Measurements from ENCODE around the gene VAMP8.
"Not testable (repeated sequence)": the region's sequence is repeated elsewhere in the genome, so short reads cannot be mapped to it uniquely, and the experiment has no call there.

The VAMP8 gene

DNA sequence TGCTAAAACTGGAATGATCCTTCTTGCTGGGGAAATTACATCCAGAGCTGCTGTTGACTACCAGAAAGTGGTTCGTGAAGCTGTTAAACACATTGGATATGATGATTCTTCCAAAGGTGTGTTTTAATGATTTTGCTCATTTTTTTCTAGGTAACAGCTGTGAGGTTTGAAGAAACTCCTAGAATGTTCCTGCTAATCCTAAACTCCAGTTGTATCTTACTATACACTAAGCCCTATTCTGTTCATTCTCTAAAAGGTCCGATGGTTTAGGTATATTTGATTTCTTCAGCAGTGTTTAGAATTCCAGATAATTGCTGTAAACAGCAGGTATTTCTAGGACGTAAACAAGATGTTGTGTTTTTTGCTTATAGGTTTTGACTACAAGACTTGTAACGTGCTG, 36.1 kb upstream of the VAMP8 start:
- peaks cover 19% of the 10 kb centered on the region for H3K4me1 Mint-ChIP-seq
- peaks cover 23% of the 10 kb centered on the region for H3K36me3 Mint-ChIP-seq
- no peak overlapping the region for H3K27ac Mint-ChIP-seq

DNA sequence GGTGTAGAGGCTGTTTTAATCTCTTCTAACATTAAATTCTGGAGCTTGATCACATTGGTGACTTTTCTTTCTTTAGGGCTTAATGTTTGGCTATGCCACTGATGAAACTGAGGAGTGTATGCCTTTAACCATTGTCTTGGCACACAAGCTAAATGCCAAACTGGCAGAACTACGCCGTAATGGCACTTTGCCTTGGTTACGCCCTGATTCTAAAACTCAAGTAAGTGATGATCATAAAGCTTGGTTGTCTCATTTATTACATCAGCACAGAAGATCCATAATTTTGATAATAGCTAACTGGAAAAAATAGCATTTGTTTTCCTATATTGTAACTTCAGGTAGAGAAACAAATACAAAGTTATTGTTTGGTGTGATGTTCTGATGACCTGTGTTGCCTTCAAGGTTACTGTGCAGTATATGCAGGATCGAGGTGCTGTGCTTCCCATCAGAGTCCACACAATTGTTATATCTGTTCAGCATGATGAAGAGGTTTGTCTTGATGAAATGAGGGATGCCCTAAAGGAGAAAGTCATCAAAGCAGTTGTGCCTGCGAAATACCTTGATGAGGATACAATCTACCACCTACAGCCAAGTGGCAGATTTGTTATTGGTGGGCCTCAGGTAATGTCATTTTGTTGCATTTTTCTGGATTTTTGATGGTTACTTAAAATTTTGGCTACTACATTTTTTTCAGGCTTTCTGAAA, 35.5 kb upstream of the VAMP8 start:
- Mint-ChIP-seq H3K27me3 (no peaks in the 10 kb centered on the region), H3K4me3 (no peak overlapping the region), H3K4me1 (peaks cover 19% of the 10 kb centered on the region), H3K9me3 (no peaks in the 10 kb centered on the region), H3K36me3 (peaks cover 23% of the 10 kb centered on the region), H3K27ac (peak overlapping the region; percentile 41)
- no peak for DNase-seq (ENCODE audit: low spot score in 2 of 2)
- ATAC-seq (ENCODE audit: low read depth), result no peak

More for the DNA sequence above, 36.1 kb upstream of the VAMP8 start:
- DNase-seq (ENCODE audit: low spot score in 2 of 2) (no peak), ATAC-seq (ENCODE audit: low read depth) (no peak)
- Mint-ChIP-seq H3K4me3 (peak overlapping the region; percentile 32), H3K9me3 (no peaks in the 10 kb centered on the region), H3K27me3 (no peaks in the 10 kb centered on the region)

GRCh38 chr2:85542777-85543176, 34.6 kb upstream of the VAMP8 start:
- peaks cover 15% of the 10 kb centered on the region for H3K4me1 Mint-ChIP-seq
- H3K9me3 Mint-ChIP-seq, result no peaks in the 10 kb centered on the region
- ATAC-seq (ENCODE audit: low read depth), result no peak
- peaks cover 23% of the 10 kb centered on the region for H3K36me3 Mint-ChIP-seq
- no peak overlapping the region for H3K4me3 Mint-ChIP-seq
- no peaks in the 10 kb centered on the region for H3K27me3 Mint-ChIP-seq
- no peak for DNase-seq (ENCODE audit: low spot score in 2 of 2)
- H3K27ac Mint-ChIP-seq, result no peak overlapping the region

GRCh38 chr2:85544254-85544691, 33.1 kb upstream of the VAMP8 start:
- Mint-ChIP-seq H3K36me3 (peaks cover 23% of the 10 kb centered on the region), H3K4me1 (peaks cover 11% of the 10 kb centered on the region)
- not testable (repeated sequence) for H3K9me3 Mint-ChIP-seq; ATAC-seq (ENCODE audit: low read depth); H3K4me3 Mint-ChIP-seq; H3K27ac Mint-ChIP-seq; DNase-seq (ENCODE audit: low spot score in 2 of 2); H3K27me3 Mint-ChIP-seq

GRCh38 chr2:85544915-85545779, 32.2 kb upstream of the VAMP8 start:
- H3K4me3 Mint-ChIP-seq; DNase-seq (ENCODE audit: low spot score in 2 of 2); H3K9me3 Mint-ChIP-seq; H3K27ac Mint-ChIP-seq; H3K27me3 Mint-ChIP-seq; ATAC-seq (ENCODE audit: low read depth): not testable (repeated sequence)
- peaks cover 11% of the 10 kb centered on the region for H3K4me1 Mint-ChIP-seq
- H3K36me3 Mint-ChIP-seq, result peaks cover 23% of the 10 kb centered on the region

DNA sequence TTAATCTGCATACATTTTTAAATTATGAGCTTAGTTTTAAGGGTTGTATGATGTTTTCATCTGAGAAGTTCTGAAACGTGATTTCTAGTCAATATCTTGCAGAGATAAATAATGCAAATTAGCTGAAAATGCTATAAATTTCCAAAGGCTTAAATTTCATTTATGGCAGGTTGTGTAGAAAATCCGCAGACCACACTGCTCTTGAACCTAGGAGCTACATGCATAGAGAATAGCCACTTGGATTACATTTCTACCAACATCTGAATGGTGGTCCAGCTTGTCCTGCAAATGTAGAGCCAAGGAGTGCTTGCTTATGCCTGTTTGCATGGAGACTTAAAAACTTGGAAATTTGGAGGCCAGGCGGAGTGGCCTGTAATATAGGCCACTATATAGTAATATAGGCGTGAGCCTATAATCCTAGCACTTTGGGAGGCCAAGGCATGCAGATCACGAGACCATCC, 31.6 kb upstream of the VAMP8 start:
- Mint-ChIP-seq H3K4me1 (peaks cover 8% of the 10 kb centered on the region), H3K9me3 (no peaks in the 10 kb centered on the region), H3K36me3 (peaks cover 23% of the 10 kb centered on the region), H3K27ac (no peak overlapping the region), H3K27me3 (no peaks in the 10 kb centered on the region), H3K4me3 (no peak overlapping the region)
- no peak for ATAC-seq (ENCODE audit: low read depth)
- no peak for DNase-seq (ENCODE audit: low spot score in 2 of 2)

DNA sequence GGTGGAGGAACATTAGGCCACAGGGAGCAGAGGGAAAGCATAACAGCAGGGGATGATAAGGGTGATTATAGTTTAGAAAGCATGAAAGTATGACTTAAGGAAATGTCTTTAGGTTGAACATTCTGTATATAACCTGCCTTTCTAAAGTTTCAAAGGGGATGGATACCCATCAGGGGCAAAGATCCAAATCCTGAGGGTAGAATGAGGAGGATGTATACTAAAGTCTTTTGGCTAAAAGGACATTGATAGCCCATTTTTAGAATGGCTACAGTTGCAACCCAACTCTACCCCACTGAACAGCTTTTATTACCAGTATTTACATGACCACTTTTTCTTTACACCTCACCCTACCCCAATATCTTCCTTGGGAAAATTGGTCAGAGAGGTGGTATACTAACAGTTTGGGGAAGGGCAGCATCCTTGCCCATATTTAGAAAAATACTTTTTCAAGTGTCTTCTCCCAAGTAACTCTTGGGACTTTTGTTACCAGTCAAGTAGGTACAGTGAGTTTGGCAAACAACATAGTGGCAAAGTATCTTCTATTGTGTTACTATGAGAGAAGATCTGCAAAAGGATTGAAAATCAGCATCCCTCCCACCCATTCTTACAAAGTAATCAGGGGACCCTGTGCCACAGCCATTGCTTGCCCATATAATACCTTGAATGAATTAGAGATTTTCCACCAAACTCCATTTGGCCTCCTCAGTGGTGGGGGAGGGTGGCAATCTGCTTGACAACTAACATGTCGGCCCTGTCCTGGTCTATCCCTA, 30.1 kb upstream of the VAMP8 start:
- Mint-ChIP-seq H3K4me1 (peaks cover 12% of the 10 kb centered on the region), H3K9me3 (no peaks in the 10 kb centered on the region), H3K27me3 (no peaks in the 10 kb centered on the region), H3K27ac (no peak overlapping the region), H3K4me3 (no peak overlapping the region), H3K36me3 (peaks cover 20% of the 10 kb centered on the region)
- no peak for DNase-seq (ENCODE audit: low spot score in 2 of 2)
- no peak for ATAC-seq (ENCODE audit: low read depth)

GRCh38 chr2:85547859-85548607, 29.4 kb upstream of the VAMP8 start:
- no peak overlapping the region for H3K4me3 Mint-ChIP-seq

GRCh38 chr2:85548608-85548900, 28.8 kb upstream of the VAMP8 start:
- DNase-seq (ENCODE audit: low spot score in 2 of 2) (no peak), ATAC-seq (ENCODE audit: low read depth) (no peak)
- Mint-ChIP-seq H3K4me3 (no peak overlapping the region), H3K36me3 (peaks cover 11% of the 10 kb centered on the region), H3K27ac (peak overlapping the region; percentile 86), H3K9me3 (no peaks in the 10 kb centered on the region), H3K4me1 (peaks cover 10% of the 10 kb centered on the region), H3K27me3 (no peaks in the 10 kb centered on the region)

More at GRCh38 chr2:85547859-85548607, 29.4 kb upstream of the VAMP8 start:
- no peaks in the 10 kb centered on the region for H3K9me3 Mint-ChIP-seq
- no peak for DNase-seq (ENCODE audit: low spot score in 2 of 2)
- no peak for ATAC-seq (ENCODE audit: low read depth)
- H3K4me1 Mint-ChIP-seq, result peaks cover 10% of the 10 kb centered on the region
- H3K27me3 Mint-ChIP-seq, result no peaks in the 10 kb centered on the region
- peaks cover 13% of the 10 kb centered on the region for H3K36me3 Mint-ChIP-seq
- H3K27ac Mint-ChIP-seq, result peak overlapping the region; percentile 86

DNA sequence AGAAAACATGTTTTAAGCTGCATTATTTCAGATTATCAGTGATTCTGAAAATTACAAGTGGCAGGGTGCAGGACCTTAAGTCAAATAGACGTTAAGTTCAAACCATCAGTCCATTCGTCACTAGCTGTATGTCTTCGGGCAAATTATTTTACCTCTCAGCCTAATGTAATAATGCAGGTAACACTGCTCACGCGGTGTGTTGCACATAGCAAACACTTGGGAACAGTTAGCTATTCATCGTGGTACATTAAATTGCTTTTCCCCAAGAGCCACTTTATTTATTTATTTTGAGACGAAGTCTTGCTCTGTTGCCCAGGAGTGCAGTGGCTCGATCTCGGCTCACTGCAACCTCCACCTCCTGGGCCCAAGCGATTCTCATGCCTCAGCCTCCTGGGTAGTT, 28.3 kb upstream of the VAMP8 start:
- H3K4me1 Mint-ChIP-seq, result peaks cover 8% of the 10 kb centered on the region
- no peaks in the 10 kb centered on the region for H3K27me3 Mint-ChIP-seq
- peaks cover 11% of the 10 kb centered on the region for H3K36me3 Mint-ChIP-seq
- H3K9me3 Mint-ChIP-seq, result no peaks in the 10 kb centered on the region
- no peak for ATAC-seq (ENCODE audit: low read depth)
- H3K27ac Mint-ChIP-seq, result no peak overlapping the region
- H3K4me3 Mint-ChIP-seq, result no peak overlapping the region
- DNase-seq (ENCODE audit: low spot score in 2 of 2), result no peak

DNA sequence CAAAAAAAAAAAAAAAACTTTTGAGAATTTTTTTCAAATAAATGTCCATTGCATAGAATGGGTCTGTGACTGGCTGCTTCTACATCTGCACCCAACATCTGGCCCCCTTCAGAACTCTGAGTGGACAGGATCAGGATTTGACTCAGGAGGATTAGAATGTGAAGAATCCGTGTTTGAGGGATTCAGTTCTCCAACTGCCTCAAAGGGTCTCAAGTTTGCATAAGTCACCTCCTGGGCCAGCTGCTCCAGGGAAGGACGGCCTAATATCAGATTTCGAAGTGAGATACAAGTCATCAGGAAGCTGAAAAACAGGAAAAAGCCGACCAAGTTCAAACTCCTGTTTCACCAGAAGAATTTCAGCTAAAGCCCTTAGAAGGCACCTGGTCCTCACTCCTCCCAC, 27.6 kb upstream of the VAMP8 start:
- peaks cover 10% of the 10 kb centered on the region for H3K36me3 Mint-ChIP-seq
- no peak overlapping the region for H3K27ac Mint-ChIP-seq
- no peaks in the 10 kb centered on the region for H3K27me3 Mint-ChIP-seq
- ATAC-seq (ENCODE audit: low read depth) (no peak), DNase-seq (ENCODE audit: low spot score in 2 of 2) (no peak)
- no peaks in the 10 kb centered on the region for H3K9me3 Mint-ChIP-seq
- peaks cover 5% of the 10 kb centered on the region for H3K4me1 Mint-ChIP-seq
- H3K4me3 Mint-ChIP-seq, result no peak overlapping the region

- H3K4me3 Mint-ChIP-seq, result no peak overlapping the region
- peaks cover 15% of the 10 kb centered on the region for H3K36me3 Mint-ChIP-seq
- ATAC-seq (ENCODE audit: low read depth), result no peak
- no peaks in the 10 kb centered on the region for H3K9me3 Mint-ChIP-seq
- peaks cover 5% of the 10 kb centered on the region for H3K4me1 Mint-ChIP-seq
- no peaks in the 10 kb centered on the region for H3K27me3 Mint-ChIP-seq
- no peak overlapping the region for H3K27ac Mint-ChIP-seq
- no peak for DNase-seq (ENCODE audit: low spot score in 2 of 2)
Measured at GRCh38 chr2:85550486-85550885, 26.9 kb upstream of the VAMP8 start.

Measured in memory B cell (primary cell).